IPS-15b (cell line): ENCODE measurements around the gene FBXL14.

Source experiments
- H3K27me3 ChIP-seq: one replicate; pipeline ENCODE4 v1.6.1; 2013; ENCODE audit warnings: low read length; ENCODE audit not compliant: control insufficient read depth, insufficient read depth
- H3K36me3 ChIP-seq: one replicate; pipeline ENCODE4 v1.6.1; 2013; ENCODE audit warnings: low read length; ENCODE audit not compliant: control insufficient read depth, insufficient read depth
- H3K4me1 ChIP-seq: one replicate; pipeline ENCODE4 v1.6.1; 2013; ENCODE audit warnings: mild to moderate bottlenecking, low read length; ENCODE audit not compliant: control insufficient read depth, insufficient read depth
- H3K4me3 ChIP-seq: one replicate; pipeline ENCODE4 v1.5.1; 2013; ENCODE audit warnings: low read depth, low read length
- H3K9ac ChIP-seq: one replicate; pipeline ENCODE4 v1.6.1; 2013; ENCODE audit warnings: low read depth, mild to moderate bottlenecking, low read length
- H3K9me3 ChIP-seq: one replicate; pipeline ENCODE4 v1.6.1; 2013; ENCODE audit warnings: mild to moderate bottlenecking, low read length; ENCODE audit not compliant: control insufficient read depth, insufficient read depth

FBXL14 gene

DNA sequence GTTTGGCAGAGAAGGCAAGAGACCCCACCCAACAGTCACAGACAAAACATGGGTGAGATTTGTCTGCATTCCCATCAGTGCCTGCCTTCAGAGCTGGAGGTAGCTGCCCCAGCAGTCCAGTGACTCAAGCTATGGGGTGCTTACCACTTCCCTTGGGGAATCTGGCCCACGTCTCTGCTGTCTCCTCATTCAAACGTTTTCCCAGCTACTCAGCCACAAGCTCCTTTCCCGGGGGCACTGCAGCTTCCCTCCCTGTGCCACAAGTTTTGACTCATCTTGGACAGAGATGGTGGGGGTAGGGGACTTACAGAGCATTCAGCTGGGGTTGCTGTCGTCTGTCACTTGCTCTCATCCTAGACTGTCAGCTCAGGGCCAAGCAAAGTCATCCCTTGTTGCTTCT is 66.6 kb downstream of the FBXL14 start:
- Histone ChIP-seq H3K4me3 (no peak overlapping the region), H3K36me3 (no peaks in the 10 kb centered on the region), H3K4me1 (peaks cover 14% of the 10 kb centered on the region), H3K9me3 (no peaks in the 10 kb centered on the region), H3K27me3 (peaks cover 60% of the 10 kb centered on the region), H3K9ac (no peak overlapping the region)

DNA sequence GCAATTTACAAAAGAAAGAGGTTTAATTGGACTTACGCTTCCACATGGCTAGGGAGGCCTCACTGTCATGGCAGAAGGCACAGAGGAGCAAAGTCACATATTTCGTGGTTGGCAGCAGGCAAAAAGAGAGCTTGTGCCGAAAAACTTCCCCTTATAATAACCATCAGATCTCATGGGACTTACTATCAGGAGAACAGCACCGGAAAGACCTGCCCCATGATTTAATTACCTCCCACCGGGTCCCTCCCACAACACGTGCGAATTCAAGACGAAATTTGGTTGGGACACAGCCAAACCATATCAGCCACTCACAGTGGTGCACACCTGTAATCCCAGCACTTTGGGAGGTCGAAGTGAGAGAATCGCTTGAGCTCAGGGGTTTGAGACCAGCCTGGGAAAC is 68.5 kb downstream of the FBXL14 start:
- peaks cover 14% of the 10 kb centered on the region for H3K4me1 ChIP-seq
- no peak overlapping the region for H3K4me3 ChIP-seq
- peaks cover 43% of the 10 kb centered on the region for H3K27me3 ChIP-seq
- H3K36me3 ChIP-seq = no peaks in the 10 kb centered on the region
- no peaks in the 10 kb centered on the region for H3K9me3 ChIP-seq
- no peak overlapping the region for H3K9ac ChIP-seq

DNA sequence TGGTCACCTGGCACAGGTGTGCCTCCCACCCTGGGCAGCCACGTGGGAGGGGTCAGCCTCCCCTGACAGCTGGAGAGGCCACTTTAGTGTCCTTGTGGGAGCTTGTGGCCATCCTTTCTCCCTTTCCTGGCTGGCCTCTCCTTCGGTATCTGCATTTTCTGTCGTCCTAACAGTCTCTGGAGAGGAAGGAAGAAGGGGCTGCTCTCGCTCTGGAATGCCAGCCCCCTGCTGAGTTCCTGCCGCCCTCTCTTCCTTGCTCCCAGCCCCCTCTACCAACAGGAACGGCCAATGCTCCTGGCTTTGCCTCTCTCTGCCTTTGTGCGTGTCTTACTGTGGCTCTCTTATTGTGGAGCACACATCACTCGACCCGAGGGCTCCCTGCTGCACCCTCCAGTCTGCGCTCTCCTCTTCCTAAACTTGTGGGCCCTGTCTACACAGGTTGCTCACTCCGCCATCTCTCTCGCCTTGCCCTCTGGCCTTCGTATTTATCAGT is 70.8 kb downstream of the FBXL14 start:
- H3K4me3 ChIP-seq = peak overlapping the region; percentile 3

DNA sequence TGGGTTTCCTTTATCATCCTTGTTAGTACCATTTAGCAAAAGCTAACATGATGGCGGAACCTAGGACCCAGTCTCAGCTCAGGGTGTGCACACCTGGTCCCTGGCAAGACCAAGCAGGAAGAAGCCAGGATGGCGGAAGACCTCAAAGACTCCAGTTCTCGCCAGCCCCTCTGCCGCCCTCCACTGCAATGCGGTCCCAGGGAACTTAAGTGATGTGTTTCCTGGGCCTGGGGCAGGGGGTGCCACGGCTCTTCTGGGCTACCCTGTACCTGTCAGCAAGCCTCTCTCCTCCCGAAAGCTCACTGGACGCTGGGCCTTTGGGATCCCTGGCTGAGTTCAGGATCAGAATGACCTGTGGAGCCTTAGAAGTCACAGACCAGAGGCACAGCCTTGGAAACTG is 71.3 kb downstream of the FBXL14 start:
- Histone ChIP-seq H3K4me3 (no peak overlapping the region), H3K9me3 (no peaks in the 10 kb centered on the region), H3K4me1 (peaks cover 10% of the 10 kb centered on the region), H3K27me3 (peaks cover 28% of the 10 kb centered on the region), H3K9ac (no peak overlapping the region), H3K36me3 (no peaks in the 10 kb centered on the region)

More for the DNA sequence above, 70.8 kb downstream of the FBXL14 start:
- peaks cover 10% of the 10 kb centered on the region for H3K4me1 ChIP-seq
- no peaks in the 10 kb centered on the region for H3K36me3 ChIP-seq
- H3K9ac ChIP-seq = no peak overlapping the region
- peaks cover 33% of the 10 kb centered on the region for H3K27me3 ChIP-seq
- no peaks in the 10 kb centered on the region for H3K9me3 ChIP-seq

DNA sequence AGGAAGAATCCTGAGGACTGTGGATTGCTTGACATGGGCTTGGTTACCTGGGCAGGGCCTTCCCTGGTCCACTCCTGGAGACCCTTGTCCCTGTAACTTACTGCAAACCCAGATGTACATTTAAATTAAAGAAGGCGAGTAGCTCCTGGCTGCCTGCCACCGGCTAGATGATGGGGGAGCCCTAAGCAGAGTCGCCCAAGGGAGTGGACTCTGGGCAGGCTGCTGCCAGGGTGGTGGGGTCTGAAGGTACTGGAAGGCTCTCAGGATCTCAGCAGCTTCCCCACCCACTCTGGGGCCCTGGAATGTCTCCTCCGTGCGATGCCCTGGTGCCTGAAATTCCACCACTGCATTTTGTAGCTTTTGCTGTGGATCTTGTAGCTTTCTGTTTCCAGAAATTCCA is 74.7 kb downstream of the FBXL14 start:
- no peaks in the 10 kb centered on the region for H3K9me3 ChIP-seq
- no peak overlapping the region for H3K4me3 ChIP-seq
- peaks cover 8% of the 10 kb centered on the region for H3K27me3 ChIP-seq
- no peaks in the 10 kb centered on the region for H3K36me3 ChIP-seq
- H3K4me1 ChIP-seq = peaks cover 10% of the 10 kb centered on the region
- no peak overlapping the region for H3K9ac ChIP-seq

DNA sequence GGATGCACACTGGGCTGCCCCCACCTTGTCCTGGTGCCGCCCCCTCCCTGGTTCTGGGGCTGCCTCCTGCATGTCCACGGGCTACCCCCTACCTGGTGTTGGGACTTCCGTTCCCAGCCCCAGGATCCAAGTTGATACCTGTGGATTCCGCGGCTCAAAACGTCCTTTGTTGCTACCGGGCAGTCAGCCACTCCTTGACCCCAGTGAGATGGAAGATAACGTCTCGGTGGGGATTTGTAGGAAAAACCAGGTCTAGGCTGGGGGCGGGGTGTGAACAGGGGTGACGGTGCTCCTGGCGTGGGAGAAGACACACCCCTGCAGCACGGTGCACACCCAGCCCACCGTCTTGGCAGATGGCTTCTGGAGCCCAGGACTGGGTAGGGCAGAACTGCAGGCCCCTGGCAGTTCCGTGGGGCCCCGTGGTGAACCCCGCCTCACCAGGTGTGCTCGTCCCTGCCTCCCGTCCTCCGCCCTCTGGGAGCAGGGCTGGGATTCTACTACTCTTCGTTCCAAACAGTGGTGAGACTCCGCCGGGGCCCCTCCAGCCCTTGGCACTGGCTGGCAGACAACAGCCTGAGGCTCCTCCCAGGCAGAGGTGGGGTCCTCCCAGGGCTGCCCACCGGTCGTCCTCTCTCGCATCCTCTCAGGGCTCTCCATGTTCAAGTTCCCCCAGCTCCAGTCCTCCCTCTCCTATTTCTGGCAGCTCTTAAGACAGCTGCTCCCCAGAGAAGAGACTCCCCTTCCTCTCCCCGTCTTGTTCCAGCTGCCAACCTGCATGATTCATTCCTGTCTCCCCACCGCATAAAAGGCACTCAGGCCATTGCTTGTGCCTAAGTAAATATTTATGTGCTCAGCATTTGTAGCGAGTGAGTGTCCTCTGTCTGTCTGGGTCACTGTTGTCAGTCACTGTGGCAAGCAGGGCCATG is 75.5 kb downstream of the FBXL14 start:
- H3K4me3 ChIP-seq = no peak overlapping the region
- H3K4me1 ChIP-seq = peaks cover 8% of the 10 kb centered on the region
- H3K9me3 ChIP-seq = no peaks in the 10 kb centered on the region
- H3K27me3 ChIP-seq = peaks cover 3% of the 10 kb centered on the region
- H3K36me3 ChIP-seq = no peaks in the 10 kb centered on the region
- no peak overlapping the region for H3K9ac ChIP-seq

DNA sequence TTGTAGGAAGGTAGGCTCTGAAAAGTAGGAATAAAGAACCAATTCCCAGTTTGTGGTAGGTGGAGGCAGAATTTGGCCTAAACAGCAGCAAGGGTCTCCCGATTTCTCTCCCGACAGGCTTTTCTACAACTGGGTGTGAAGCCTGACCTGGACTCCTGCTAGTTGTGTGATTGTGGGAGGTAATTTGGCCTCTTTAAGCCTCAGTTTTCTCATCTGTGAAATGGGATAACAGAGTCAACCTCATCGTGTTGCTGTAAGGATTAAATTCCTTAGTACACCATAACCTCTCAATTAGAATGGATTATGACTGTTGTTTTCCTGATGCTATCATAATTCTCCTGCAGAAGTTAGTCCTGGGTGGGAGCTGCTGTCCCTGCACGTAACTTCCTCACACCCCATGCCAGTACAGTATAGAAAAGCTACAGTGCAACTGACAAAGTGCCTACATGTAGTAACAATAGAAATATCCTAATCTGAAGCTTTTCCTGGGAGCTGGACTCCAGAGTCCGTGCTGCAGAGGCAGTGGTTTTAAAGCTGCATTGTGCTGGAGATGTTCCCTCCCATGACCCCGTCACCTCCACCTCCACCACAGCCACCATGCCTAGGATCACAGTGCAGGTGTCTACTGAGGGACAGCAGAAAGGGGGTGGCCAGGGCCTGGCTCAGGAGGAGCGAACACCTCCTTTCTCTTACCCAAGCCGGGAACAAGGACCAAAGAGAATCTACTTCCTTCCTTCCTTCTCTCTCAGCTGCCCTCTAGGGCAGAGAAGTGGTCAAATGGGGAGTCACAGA is 76.5 kb downstream of the FBXL14 start:
- H3K36me3 ChIP-seq = no peaks in the 10 kb centered on the region
- H3K4me3 ChIP-seq = no peak overlapping the region
- H3K9ac ChIP-seq = no peak overlapping the region

DNA sequence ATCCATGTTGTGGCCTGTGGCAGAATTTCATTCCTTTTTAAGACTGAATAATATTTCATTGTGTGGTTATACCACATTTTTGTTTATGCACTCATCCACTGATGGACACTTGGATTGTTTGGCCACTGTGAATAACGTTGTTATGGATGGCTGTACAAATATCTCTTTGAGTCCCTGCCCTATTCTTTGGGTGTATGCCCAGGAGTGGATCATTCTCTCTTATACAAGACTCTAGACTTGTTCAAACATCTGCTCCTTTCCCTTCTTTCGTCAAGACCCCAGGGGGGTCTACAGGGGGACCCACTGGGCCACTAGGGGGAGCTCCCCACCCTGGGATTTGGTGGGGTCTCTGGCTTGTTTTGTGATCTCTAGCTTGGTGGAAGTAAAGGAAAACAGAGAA is 77.4 kb downstream of the FBXL14 start:
- Histone ChIP-seq H3K4me3 (no peak overlapping the region), H3K36me3 (no peaks in the 10 kb centered on the region), H3K9me3 (no peaks in the 10 kb centered on the region), H3K4me1 (no peaks in the 10 kb centered on the region), H3K27me3 (peaks cover 3% of the 10 kb centered on the region), H3K9ac (no peak overlapping the region)

More for the DNA sequence above, 76.5 kb downstream of the FBXL14 start:
- H3K4me1 ChIP-seq = no peaks in the 10 kb centered on the region
- peaks cover 3% of the 10 kb centered on the region for H3K27me3 ChIP-seq
- H3K9me3 ChIP-seq = no peaks in the 10 kb centered on the region
